GM23338 (cell line): Measurements from ENCODE around the gene FGF1. TPM values are rescaled to one million over a fixed set of nuclear protein-coding genes. Genes with fewer than 3 reads are reported as not detected.

Experiments
- ATAC-seq: fragments of 200-7000 bp; cut with Tn5 transposase; 3 replicates; pipeline ENCODE4 v1.9.1; 2020
- DNase-seq: peaks from one replicate; pipeline ENCODE4 v3.0.0-alpha.2; 2015; ENCODE audit warnings: low spot score
- H2AFZ ChIP-seq: fragments of 200-600 bp; sonication (generic); 2 replicates; pipeline ENCODE4 v1.8.0; 2016; ENCODE audit warnings: antibody characterized with exemption, mild to moderate bottlenecking, moderate library complexity
- H3F3A ChIP-seq: fragments of 200-600 bp; sonication (generic); replicated peaks from 2 replicates; pipeline ENCODE4 v1.8.0; 2017; ENCODE audit warnings: antibody characterized with exemption, mixed run types, low read depth
- H3K27ac ChIP-seq: fragments of 200-600 bp; sonication (generic); 2 replicates; pipeline ENCODE4 v1.6.1; 2016; ENCODE audit warnings: low read depth
- H3K27me3 ChIP-seq: fragments of 200-600 bp; sonication (generic); 2 replicates; pipeline ENCODE4 v1.8.0; 2016; ENCODE audit warnings: mild to moderate bottlenecking, mixed run types, moderate library complexity; ENCODE audit not compliant: insufficient read depth
- H3K36me3 ChIP-seq: fragments of 200-600 bp; sonication (generic); 2 replicates; pipeline ENCODE4 v1.8.0; 2016; ENCODE audit warnings: mild to moderate bottlenecking; ENCODE audit not compliant: insufficient read depth
- H3K4me1 ChIP-seq: fragments of 200-600 bp; sonication (generic); 2 replicates; pipeline ENCODE4 v1.8.0; 2016; ENCODE audit warnings: mild to moderate bottlenecking, moderate library complexity; ENCODE audit not compliant: insufficient read depth
- H3K4me2 ChIP-seq: fragments of 200-600 bp; sonication (generic); 2 replicates; pipeline ENCODE4 v1.7.1; 2017; ENCODE audit warnings: mixed run types
- H3K4me3 ChIP-seq: fragments of 200-600 bp; sonication (generic); 2 replicates; pipeline ENCODE4 v1.6.1; 2016; ENCODE audit warnings: mixed run types
- H3K79me2 ChIP-seq: fragments of 200-600 bp; sonication (generic); replicated peaks from 2 replicates; pipeline ENCODE4 v1.8.0; 2017; ENCODE audit warnings: mild to moderate bottlenecking; ENCODE audit not compliant: insufficient read depth
- H3K9me2 ChIP-seq: fragments of 200-600 bp; sonication (generic); 2 replicates; pipeline ENCODE4 v1.8.0; 2017; ENCODE audit not compliant: insufficient read depth
- H4K20me1 ChIP-seq: fragments of 200-600 bp; sonication (generic); replicated peaks from 2 replicates; pipeline ENCODE4 v1.8.0; 2017; ENCODE audit warnings: mild to moderate bottlenecking; ENCODE audit not compliant: insufficient read depth
- H3K27ac Mint-ChIP-seq: 2 replicates; pipeline ENCODE4 v1.8.0; 2020; ENCODE audit warnings: inconsistent platforms, mild to moderate bottlenecking, moderate library complexity, mixed read lengths
- H3K27me3 Mint-ChIP-seq: 3 replicates; pipeline ENCODE4 v1.8.0; 2022; ENCODE audit warnings: low read depth, mild to moderate bottlenecking, moderate library complexity, mixed read lengths, inconsistent platforms; ENCODE audit not compliant: insufficient read depth, poor library complexity
- H3K36me3 Mint-ChIP-seq: 3 replicates; pipeline ENCODE4 v1.8.0; 2021; ENCODE audit warnings: low read depth, mild to moderate bottlenecking, inconsistent platforms, moderate library complexity, mixed read lengths
- H3K4me1 Mint-ChIP-seq: 3 replicates; pipeline ENCODE4 v1.8.0; 2020; ENCODE audit warnings: mild to moderate bottlenecking, inconsistent platforms, mixed read lengths
- H3K4me3 Mint-ChIP-seq: 3 replicates; pipeline ENCODE4 v1.8.0; 2021; ENCODE audit warnings: moderate library complexity, mild to moderate bottlenecking, inconsistent platforms, mixed read lengths
- H3K9me3 Mint-ChIP-seq: 3 replicates; pipeline ENCODE4 v1.8.0; 2020; ENCODE audit warnings: moderate library complexity, mild to moderate bottlenecking, inconsistent platforms, mixed read lengths
- CREB1 ChIP-seq: fragments of 250-450 bp; sonication (Bioruptor Pico); IDR thresholded peaks from 2 replicates; pipeline ENCODE4 v1.5.0; 2020; ENCODE audit warnings: low read depth, mild to moderate bottlenecking, moderate library complexity
- ETS1 ChIP-seq: IDR thresholded peaks from 2 replicates; pipeline ENCODE4 v1.6.1; 2016; ENCODE audit warnings: antibody characterized with exemption
- EZH2 ChIP-seq: fragments of 200-600 bp; sonication (generic); IDR thresholded peaks from one replicate; pipeline ENCODE4 v1.8.0; 2017; ENCODE audit warnings: antibody characterized with exemption, mild to moderate bottlenecking, low read depth; ENCODE audit not compliant: unreplicated experiment
- EZH2phosphoT487 ChIP-seq: fragments of 200-600 bp; sonication (generic); IDR thresholded peaks from one replicate; pipeline ENCODE4 v1.8.1; 2018; ENCODE audit warnings: antibody characterized with exemption; ENCODE audit not compliant: unreplicated experiment
- JUNB ChIP-seq: IDR thresholded peaks from one replicate; pipeline ENCODE4 v1.6.1; 2016; ENCODE audit warnings: antibody characterized with exemption; ENCODE audit not compliant: unreplicated experiment
- NANOG ChIP-seq: IDR thresholded peaks from 2 replicates; pipeline ENCODE4 v1.6.1; 2016; ENCODE audit warnings: antibody characterized with exemption, borderline replicate concordance
- POLR2AphosphoS5 ChIP-seq: IDR thresholded peaks from 2 replicates; pipeline ENCODE4 v1.6.1; 2016; ENCODE audit warnings: antibody characterized with exemption, low read depth
- STAT1 ChIP-seq: IDR thresholded peaks from one replicate; pipeline ENCODE4 v1.6.1; 2016; ENCODE audit warnings: antibody characterized with exemption; ENCODE audit not compliant: unreplicated experiment
- ZNF114 ChIP-seq: fragments of 250-450 bp; sonication (Bioruptor Pico); IDR thresholded peaks from 2 replicates; pipeline ENCODE4 v1.5.0; 2020; ENCODE audit warnings: mild to moderate bottlenecking, moderate library complexity
- ZNF331 ChIP-seq: fragments of 250-450 bp; sonication (Bioruptor Pico); IDR thresholded peaks from 2 replicates; pipeline ENCODE4 v1.5.0; 2020; ENCODE audit warnings: low read depth, mild to moderate bottlenecking, moderate library complexity
- polyA plus RNA-seq: library from polyadenylated mRNA; unstranded; fragments of >200 nt; fragmentation: Nextera tagmentation; extraction: Ambion mirVana; gene quantifications from 2 replicates; pipeline ENCODE4 v1.2.1, GENCODE V29; 2016
- total RNA-seq: library from RNA; depleted of rRNA; stranded (reverse); fragments of >200 nt; shearing (Covaris generic); gene quantifications from 2 replicates; pipeline ENCODE4 v1.2.3, GENCODE V29; 2014
- TF ChIP-seq, protein P1 (sequence below): fragments of 250-450 bp; sonication (Bioruptor Pico); IDR thresholded peaks from 2 replicates; pipeline ENCODE4 v1.5.0; 2020; ENCODE audit warnings: mild to moderate bottlenecking, moderate library complexity
- TF ChIP-seq, protein P2 (sequence below): IDR thresholded peaks from one replicate; pipeline ENCODE4 v1.6.1; 2018; ENCODE audit warnings: antibody characterized with exemption; ENCODE audit not compliant: unreplicated experiment
- TF ChIP-seq, protein P3 (sequence below), 2 experiments: fragments of 200-600 bp in 1 of 2; sonication (generic) in 1 of 2; conservative IDR thresholded peaks; 2 replicates each; pipeline versions ENCODE4 v1.5.1 to v1.6.1; 2016 to 2017; ENCODE audit warnings: antibody characterized with exemption in 2 of 2, low read depth in 2 of 2, mild to moderate bottlenecking in 2 of 2, moderate library complexity in 1 of 2

Gene FGF1
- total and polyA plus RNA-seq, 2 experiments from 2014 or later = 0.21 to 0.34 TPM

DNA sequence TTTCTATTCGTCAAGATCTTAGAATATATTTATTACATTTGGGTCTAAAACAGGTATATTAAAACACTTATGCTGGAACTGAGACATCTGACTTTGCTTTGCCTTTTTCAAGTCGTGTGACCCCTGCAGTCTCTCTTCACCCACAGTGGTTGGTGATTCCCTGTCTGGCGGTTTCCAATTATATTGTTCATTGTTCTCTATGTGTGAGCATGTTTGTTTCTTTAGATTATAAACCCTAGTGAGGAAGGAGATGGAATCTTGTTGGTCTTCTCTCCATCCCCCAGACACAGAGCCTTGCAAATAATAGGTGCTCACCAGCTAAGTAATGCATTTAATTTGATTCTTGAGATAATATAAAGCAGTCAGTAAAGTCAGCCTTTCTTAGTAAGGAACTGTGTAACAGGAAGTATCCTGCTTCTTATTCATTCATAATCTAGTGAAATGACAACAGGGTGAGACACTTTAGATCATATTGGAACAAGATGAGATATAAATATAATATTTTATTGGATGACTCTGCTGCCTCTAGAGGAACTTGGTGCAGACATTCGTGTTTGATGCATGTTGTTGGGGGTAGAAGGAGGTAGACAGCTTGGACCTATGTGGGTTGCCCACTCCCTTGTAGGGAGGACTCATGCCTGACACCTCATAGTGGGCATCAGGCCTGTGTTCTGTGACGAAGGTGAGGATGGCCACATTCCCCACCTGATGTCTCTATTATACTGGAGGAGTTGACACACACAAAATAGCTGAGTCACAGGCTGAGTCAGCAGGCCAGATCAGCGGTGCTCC is 88.1 kb downstream of the FGF1 start:
- Histone ChIP-seq H3K4me3 (no peak overlapping the region), H3K36me3 (no peaks in the 10 kb centered on the region), H3K79me2 (no peaks in the 10 kb centered on the region), H4K20me1 (no peaks in the 10 kb centered on the region), H3K4me2 (no peak overlapping the region), H2AFZ (no peak overlapping the region), H3K9me2 (no peaks in the 10 kb centered on the region; the same call in 1 of the 2 replicates), H3K27me3 (no peaks in the 10 kb centered on the region), H3F3A (no peaks in the 10 kb centered on the region), H3K4me1 (peaks cover 19% of the 10 kb centered on the region), H3K27ac (no peak overlapping the region)
- ATAC-seq (peak; percentile 60), DNase-seq (peak; percentile 42)
- Mint-ChIP-seq H3K4me3 (no peak overlapping the region), H3K27me3 (peaks cover 3% of the 10 kb centered on the region), H3K27ac (peak overlapping the region; percentile 97), H3K4me1 (peaks cover 22% of the 10 kb centered on the region), H3K9me3 (no peaks in the 10 kb centered on the region), H3K36me3 (no peaks in the 10 kb centered on the region)
- TF ChIP-seq CREB1 (CRISPR knock-in tag) = no peak
- TF ChIP-seq STAT1 = no peak
- TF ChIP-seq JUNB = no peak
- TF ChIP-seq, protein P1, sequence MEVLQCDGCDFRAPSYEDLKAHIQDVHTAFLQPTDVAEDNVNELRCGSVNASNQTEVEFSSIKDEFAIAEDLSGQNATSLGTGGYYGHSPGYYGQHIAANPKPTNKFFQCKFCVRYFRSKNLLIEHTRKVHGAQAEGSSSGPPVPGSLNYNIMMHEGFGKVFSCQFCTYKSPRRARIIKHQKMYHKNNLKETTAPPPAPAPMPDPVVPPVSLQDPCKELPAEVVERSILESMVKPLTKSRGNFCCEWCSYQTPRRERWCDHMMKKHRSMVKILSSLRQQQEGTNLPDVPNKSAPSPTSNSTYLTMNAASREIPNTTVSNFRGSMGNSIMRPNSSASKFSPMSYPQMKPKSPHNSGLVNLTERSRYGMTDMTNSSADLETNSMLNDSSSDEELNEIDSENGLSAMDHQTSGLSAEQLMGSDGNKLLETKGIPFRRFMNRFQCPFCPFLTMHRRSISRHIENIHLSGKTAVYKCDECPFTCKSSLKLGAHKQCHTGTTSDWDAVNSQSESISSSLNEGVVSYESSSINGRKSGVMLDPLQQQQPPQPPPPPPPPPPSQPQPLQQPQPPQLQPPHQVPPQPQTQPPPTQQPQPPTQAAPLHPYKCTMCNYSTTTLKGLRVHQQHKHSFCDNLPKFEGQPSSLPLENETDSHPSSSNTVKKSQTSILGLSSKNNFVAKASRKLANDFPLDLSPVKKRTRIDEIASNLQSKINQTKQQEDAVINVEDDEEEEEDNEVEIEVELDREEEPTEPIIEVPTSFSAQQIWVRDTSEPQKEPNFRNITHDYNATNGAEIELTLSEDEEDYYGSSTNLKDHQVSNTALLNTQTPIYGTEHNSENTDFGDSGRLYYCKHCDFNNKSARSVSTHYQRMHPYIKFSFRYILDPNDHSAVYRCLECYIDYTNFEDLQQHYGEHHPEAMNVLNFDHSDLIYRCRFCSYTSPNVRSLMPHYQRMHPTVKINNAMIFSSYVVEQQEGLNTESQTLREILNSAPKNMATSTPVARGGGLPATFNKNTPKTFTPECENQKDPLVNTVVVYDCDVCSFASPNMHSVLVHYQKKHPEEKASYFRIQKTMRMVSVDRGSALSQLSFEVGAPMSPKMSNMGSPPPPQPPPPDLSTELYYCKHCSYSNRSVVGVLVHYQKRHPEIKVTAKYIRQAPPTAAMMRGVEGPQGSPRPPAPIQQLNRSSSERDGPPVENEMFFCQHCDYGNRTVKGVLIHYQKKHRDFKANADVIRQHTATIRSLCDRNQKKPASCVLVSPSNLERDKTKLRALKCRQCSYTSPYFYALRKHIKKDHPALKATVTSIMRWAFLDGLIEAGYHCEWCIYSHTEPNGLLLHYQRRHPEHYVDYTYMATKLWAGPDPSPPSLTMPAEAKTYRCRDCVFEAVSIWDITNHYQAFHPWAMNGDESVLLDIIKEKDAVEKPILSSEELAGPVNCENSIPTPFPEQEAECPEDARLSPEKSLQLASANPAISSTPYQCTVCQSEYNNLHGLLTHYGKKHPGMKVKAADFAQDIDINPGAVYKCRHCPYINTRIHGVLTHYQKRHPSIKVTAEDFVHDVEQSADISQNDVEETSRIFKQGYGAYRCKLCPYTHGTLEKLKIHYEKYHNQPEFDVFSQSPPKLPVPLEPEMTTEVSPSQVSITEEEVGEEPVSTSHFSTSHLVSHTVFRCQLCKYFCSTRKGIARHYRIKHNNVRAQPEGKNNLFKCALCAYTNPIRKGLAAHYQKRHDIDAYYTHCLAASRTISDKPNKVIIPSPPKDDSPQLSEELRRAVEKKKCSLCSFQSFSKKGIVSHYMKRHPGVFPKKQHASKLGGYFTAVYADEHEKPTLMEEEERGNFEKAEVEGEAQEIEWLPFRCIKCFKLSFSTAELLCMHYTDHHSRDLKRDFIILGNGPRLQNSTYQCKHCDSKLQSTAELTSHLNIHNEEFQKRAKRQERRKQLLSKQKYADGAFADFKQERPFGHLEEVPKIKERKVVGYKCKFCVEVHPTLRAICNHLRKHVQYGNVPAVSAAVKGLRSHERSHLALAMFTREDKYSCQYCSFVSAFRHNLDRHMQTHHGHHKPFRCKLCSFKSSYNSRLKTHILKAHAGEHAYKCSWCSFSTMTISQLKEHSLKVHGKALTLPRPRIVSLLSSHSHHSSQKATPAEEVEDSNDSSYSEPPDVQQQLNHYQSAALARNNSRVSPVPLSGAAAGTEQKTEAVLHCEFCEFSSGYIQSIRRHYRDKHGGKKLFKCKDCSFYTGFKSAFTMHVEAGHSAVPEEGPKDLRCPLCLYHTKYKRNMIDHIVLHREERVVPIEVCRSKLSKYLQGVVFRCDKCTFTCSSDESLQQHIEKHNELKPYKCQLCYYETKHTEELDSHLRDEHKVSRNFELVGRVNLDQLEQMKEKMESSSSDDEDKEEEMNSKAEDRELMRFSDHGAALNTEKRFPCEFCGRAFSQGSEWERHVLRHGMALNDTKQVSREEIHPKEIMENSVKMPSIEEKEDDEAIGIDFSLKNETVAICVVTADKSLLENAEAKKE = no peak
- TF ChIP-seq, protein P2, sequence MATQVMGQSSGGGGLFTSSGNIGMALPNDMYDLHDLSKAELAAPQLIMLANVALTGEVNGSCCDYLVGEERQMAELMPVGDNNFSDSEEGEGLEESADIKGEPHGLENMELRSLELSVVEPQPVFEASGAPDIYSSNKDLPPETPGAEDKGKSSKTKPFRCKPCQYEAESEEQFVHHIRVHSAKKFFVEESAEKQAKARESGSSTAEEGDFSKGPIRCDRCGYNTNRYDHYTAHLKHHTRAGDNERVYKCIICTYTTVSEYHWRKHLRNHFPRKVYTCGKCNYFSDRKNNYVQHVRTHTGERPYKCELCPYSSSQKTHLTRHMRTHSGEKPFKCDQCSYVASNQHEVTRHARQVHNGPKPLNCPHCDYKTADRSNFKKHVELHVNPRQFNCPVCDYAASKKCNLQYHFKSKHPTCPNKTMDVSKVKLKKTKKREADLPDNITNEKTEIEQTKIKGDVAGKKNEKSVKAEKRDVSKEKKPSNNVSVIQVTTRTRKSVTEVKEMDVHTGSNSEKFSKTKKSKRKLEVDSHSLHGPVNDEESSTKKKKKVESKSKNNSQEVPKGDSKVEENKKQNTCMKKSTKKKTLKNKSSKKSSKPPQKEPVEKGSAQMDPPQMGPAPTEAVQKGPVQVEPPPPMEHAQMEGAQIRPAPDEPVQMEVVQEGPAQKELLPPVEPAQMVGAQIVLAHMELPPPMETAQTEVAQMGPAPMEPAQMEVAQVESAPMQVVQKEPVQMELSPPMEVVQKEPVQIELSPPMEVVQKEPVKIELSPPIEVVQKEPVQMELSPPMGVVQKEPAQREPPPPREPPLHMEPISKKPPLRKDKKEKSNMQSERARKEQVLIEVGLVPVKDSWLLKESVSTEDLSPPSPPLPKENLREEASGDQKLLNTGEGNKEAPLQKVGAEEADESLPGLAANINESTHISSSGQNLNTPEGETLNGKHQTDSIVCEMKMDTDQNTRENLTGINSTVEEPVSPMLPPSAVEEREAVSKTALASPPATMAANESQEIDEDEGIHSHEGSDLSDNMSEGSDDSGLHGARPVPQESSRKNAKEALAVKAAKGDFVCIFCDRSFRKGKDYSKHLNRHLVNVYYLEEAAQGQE = no peak
- TF ChIP-seq EZH2 = no peak
- no peak for TF ChIP-seq NANOG
- TF ChIP-seq, protein P3, sequence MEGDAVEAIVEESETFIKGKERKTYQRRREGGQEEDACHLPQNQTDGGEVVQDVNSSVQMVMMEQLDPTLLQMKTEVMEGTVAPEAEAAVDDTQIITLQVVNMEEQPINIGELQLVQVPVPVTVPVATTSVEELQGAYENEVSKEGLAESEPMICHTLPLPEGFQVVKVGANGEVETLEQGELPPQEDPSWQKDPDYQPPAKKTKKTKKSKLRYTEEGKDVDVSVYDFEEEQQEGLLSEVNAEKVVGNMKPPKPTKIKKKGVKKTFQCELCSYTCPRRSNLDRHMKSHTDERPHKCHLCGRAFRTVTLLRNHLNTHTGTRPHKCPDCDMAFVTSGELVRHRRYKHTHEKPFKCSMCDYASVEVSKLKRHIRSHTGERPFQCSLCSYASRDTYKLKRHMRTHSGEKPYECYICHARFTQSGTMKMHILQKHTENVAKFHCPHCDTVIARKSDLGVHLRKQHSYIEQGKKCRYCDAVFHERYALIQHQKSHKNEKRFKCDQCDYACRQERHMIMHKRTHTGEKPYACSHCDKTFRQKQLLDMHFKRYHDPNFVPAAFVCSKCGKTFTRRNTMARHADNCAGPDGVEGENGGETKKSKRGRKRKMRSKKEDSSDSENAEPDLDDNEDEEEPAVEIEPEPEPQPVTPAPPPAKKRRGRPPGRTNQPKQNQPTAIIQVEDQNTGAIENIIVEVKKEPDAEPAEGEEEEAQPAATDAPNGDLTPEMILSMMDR (conservative IDR thresholded peaks at IDR 0.05; ENCODE audit: low read depth in 2 of 2) = no peak
- TF ChIP-seq EZH2phosphoT487 = no peak
- TF ChIP-seq ETS1 = no peak
- no peak for TF ChIP-seq ZNF114
- no peak for TF ChIP-seq POLR2AphosphoS5
- TF ChIP-seq ZNF331 = no peak
